HAP-1 (cell line): ENCODE results near the gene NR1I2.

Experiments used
- DNase-seq, 2 experiments: peaks; one replicate each; pipeline ENCODE4 v3.0.0-alpha.2; 2016 to 2020; ENCODE audit warnings: low spot score in 2 of 2
- H3K27me3 ChIP-seq: fragments of 250-450 bp; sonication (Bioruptor Pico); 2 replicates; pipeline ENCODE4 v1.5.1; 2020; ENCODE audit warnings: low read depth, mild to moderate bottlenecking, moderate library complexity
- H3K36me3 ChIP-seq: fragments of 250-450 bp; sonication (Bioruptor Pico); replicated peaks from 2 replicates; pipeline ENCODE4 v1.5.1; 2020; ENCODE audit warnings: mild to moderate bottlenecking
- H3K4me1 ChIP-seq: fragments of 250-450 bp; sonication (Bioruptor Pico); 2 replicates; pipeline ENCODE4 v1.5.1; 2020; ENCODE audit warnings: mild to moderate bottlenecking
- H3K4me3 ChIP-seq: fragments of 250-450 bp; sonication (Bioruptor Pico); 2 replicates; pipeline ENCODE4 v1.5.1; 2020; ENCODE audit warnings: mild to moderate bottlenecking, moderate library complexity
- H3K9me3 ChIP-seq: fragments of 250-450 bp; sonication (Bioruptor Pico); 2 replicates; pipeline ENCODE4 v1.5.1; 2020; ENCODE audit warnings: mild to moderate bottlenecking, moderate library complexity
- in situ Hi-C: fragments of 300-500 bp; cut with MboI; formaldehyde crosslinking; loops from 3 replicates; pipeline ENCODE4 v1.14.3; 2020; ENCODE audit warnings: low sequenced_read_pairs, inconsistent platforms, mixed read lengths

The NR1I2 gene

DNA sequence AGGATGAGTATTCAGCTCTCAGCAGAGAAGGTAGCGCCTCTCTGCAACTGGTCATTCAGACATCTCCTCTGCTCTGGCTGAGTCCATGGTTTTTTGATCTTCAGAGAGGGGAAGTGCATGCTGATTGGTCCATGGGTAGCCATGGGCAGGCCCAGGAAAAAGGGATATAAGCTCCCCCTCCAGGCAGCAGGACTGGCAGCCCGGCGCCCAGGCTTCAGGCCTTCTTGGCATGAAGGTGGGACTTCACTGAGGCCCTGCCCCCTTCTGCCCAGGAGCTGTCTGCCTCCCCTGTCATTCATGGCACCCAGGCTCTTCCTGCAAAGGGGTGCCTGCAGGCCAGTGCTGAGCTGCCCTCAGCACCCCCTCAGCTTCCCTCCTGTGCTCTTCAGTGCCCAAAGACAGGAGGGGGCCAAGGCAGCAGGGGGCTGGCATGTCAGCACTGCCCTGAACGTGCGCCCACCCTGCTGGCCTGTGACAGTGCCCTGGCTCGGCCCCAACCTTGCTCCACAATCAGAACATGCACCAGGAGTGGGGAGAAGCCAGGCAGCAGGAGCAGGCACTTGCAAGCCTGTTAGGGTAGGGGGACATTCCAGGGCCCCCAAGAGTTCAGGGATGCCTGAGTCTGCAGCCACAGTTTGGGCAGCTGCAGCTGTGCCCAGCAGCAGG, 13.8 kb upstream of the NR1I2 start:
- Histone ChIP-seq H3K9me3 (no peaks in the 10 kb centered on the region), H3K27me3 (peaks cover 2% of the 10 kb centered on the region; the same call in 1 of the 2 replicates), H3K4me3 (no peak overlapping the region), H3K36me3 (no peaks in the 10 kb centered on the region), H3K4me1 (no peaks in the 10 kb centered on the region)
- in situ Hi-C loops, result no loop called here
- no peak for DNase-seq

DNA sequence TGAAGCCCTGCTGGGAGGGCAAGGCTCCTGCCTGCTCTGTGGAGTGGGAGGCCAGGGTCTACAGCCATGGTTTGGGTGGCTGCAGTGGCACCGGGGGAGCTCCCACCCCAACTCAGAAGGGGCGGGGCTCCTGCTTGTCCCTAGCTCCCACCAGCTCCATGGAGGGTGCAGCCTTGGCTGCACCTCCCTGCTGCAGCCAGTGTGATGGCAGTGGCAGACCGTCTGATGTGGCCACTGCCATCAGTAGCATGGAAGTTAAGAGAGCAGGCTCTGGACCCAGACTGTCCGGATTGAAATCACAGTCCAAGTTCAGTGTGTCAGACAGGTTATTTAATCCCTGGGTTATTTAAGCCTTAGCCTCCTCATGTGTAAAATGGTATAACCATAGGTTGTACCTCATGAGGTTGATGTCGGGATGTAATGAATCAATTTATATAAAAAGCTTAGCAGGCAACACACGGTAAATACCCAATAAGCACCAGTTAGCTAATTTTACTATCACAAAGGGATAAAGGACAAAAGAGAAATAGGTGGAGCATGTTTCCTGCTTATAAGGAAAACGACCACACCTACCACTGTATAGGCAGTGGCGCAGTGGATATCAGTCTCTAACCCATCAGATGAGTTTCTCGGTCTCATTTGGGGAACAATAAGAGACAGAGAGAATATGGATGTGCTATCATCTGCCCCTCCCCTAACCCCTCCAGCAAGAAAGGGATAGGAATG, 13.1 kb upstream of the NR1I2 start:
- H3K4me1 ChIP-seq, result no peaks in the 10 kb centered on the region
- no peaks in the 10 kb centered on the region for H3K9me3 ChIP-seq
- no peak overlapping the region for H3K4me3 ChIP-seq
- in situ Hi-C loops, result no loop called here
- H3K36me3 ChIP-seq, result no peaks in the 10 kb centered on the region
- peaks cover 2% of the 10 kb centered on the region; the same call in 1 of the 2 replicates for H3K27me3 ChIP-seq
- no peak for DNase-seq

DNA sequence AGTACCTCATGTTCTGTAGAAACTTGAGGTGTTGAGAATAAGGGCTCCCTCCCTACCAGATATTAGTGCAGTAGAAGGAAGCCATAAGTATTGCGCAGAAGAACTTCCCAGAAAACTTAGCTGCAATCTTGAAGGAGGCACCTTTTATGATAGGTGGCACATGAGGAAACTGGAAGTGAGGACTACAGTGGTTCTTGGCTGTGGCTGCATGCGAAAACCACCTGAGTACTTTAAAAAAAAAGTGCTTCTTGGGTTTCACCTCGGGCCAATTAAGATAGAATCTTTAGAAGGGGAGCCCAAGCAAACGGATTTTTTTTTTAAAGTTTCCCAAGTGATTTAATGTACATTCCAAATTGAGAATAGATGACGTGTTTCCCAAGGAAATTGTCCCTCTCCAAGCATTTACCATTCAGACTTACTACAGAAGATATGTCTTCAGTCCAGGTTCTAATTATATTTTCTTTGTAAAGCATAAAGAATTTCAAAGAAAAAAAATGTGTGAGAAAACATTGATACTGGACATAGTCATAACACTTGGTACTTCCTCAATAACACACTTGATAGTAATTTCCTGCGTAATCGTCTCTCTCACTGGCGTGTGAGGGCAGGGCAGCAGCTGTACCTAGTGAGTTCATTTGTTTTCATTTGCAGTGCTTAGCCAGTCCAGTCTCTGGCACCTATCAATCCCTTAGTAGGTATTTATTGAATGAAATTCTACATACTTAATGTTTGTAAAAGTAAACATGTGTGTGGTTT, 12.3 kb upstream of the NR1I2 start:
- no peaks in the 10 kb centered on the region for H3K4me1 ChIP-seq
- in situ Hi-C loops, result no loop called here
- no peak overlapping the region for H3K4me3 ChIP-seq
- peaks cover 2% of the 10 kb centered on the region; the same call in 1 of the 2 replicates for H3K27me3 ChIP-seq
- H3K9me3 ChIP-seq, result no peaks in the 10 kb centered on the region
- no peaks in the 10 kb centered on the region for H3K36me3 ChIP-seq
- DNase-seq, result no peak

DNA sequence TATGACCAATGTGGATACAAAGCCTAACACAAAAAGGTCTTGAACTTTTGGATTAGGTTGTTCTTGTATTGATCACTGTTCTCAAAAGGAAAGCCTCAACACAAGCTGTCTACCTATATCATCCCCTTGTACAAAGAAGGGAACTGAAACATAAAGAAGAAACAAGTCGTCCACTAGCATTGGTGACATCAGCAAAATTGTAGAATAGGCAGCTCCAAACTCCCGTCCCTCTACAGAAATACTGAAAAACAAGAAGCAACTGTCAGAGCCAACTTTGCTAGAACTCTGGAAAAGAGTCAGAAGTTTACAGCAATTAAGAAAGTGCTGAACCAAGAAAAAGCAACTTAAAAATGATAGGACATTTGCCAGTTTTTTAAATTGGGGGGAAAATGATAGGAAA, 7.5 kb upstream of the NR1I2 start:
- Histone ChIP-seq H3K4me3 (no peak overlapping the region), H3K9me3 (peaks cover 5% of the 10 kb centered on the region; the same call in 1 of the 2 replicates), H3K27me3 (peaks cover 2% of the 10 kb centered on the region; the same call in 1 of the 2 replicates), H3K36me3 (no peaks in the 10 kb centered on the region), H3K4me1 (no peaks in the 10 kb centered on the region)
- no peak for DNase-seq
- in situ Hi-C loops, result no loop called here

DNA sequence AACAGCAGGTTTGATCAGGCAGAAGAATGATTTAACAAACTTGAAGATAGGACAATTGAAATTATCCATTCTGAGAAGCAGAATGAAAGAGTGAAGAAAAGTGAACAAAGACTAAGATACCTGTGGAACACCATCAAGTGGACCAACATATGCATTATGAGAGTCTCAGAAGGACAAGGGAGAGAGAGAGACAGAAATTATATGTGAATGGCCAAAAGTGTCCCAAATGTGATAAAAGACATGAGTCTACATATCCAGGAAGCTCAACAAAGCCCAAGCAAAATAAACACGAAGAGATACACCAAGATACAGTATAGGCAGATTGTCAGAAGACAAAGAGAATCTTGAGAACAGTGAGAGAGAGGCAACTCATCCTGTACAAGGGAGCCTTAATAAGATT, 5.6 kb upstream of the NR1I2 start:
- H3K4me3 ChIP-seq, result no peak overlapping the region
- peaks cover 5% of the 10 kb centered on the region; the same call in 1 of the 2 replicates for H3K9me3 ChIP-seq
- H3K36me3 ChIP-seq, result no peaks in the 10 kb centered on the region
- in situ Hi-C loops, result no loop called here
- H3K27me3 ChIP-seq, result peaks cover 2% of the 10 kb centered on the region; the same call in 1 of the 2 replicates
- no peaks in the 10 kb centered on the region for H3K4me1 ChIP-seq
- no peak for DNase-seq

DNA sequence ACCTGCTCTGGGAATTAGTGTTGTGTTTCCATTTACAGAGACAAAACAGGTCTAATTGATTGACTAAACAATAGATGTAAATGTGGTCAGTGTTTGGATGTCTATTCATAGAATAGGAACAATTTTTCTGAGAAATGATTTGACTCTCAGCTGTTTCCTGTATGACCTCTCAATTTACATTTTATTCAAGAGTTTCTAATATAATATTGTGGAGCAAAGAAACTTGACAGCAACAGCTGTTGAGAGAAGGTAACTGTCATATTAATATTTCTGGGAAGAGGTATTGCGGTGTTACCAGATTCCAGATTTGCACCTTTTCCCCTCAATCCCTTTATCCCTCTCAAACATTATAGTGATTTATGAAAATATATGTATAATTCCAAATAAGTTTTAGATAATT, 3.7 kb upstream of the NR1I2 start:
- H3K27me3 ChIP-seq, result no peaks in the 10 kb centered on the region
- in situ Hi-C loops, result no loop called here
- H3K36me3 ChIP-seq, result no peaks in the 10 kb centered on the region
- DNase-seq, result no peak
- H3K4me3 ChIP-seq, result no peak overlapping the region
- H3K9me3 ChIP-seq, result peaks cover 5% of the 10 kb centered on the region; the same call in 1 of the 2 replicates
- H3K4me1 ChIP-seq, result no peaks in the 10 kb centered on the region

DNA sequence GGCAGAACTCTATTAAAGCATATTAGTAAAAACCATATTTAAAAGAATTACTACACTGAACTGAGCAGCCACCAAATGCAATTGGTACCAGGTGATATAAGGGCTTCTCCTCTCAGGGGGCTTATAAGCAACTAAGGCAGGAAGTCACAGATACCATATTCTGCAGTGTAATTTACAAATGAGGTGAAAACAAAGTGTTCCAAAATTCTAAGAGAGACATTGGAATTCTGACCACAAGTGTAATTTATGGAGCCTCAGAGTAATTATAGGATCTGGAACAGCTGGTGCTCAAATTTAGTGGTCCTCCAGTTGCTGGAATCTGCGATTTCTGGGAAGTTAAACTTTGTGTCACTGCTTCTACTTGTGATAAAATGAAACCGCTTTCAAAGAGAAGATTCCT, 3.1 kb upstream of the NR1I2 start:
- no peak overlapping the region for H3K4me3 ChIP-seq
- no peak for DNase-seq
- no peaks in the 10 kb centered on the region for H3K27me3 ChIP-seq
- no peaks in the 10 kb centered on the region for H3K4me1 ChIP-seq
- H3K9me3 ChIP-seq, result peaks cover 5% of the 10 kb centered on the region; the same call in 1 of the 2 replicates
- in situ Hi-C loops, result no loop called here
- no peaks in the 10 kb centered on the region for H3K36me3 ChIP-seq

DNA sequence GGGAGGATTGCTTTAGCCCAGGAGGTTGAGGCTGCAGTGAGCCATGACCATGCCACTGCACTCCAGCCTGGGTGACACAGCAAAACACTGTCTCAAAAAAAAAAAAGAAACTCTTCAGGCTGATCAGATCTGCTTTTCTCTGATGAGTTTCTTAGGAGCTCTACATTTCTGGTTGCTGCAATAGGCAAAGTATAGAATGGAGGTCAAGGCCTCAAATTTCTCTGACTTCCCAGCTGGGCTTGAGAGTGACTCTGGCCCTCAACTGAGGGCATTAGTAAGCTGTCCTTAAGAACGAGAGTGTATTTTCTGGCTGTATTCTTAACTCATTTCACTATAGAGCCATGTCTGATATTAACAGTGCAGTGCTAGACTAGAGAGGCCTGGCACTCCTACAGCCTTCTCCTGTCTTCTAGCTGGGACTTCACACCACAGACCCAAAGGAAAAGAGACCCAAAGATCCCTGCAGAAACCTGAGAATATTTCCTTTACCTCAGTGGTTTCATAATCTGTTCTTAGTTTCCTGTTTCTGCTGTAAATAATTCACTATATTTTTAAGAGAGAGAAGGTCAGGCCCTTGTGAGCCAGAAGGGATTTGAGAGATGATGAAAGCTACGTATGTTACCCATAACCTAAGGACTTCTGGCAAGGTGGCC, 2.0 kb upstream of the NR1I2 start:
- Histone ChIP-seq H3K36me3 (no peaks in the 10 kb centered on the region), H3K9me3 (peaks cover 5% of the 10 kb centered on the region; the same call in 1 of the 2 replicates), H3K4me3 (no peak overlapping the region), H3K27me3 (no peaks in the 10 kb centered on the region), H3K4me1 (no peaks in the 10 kb centered on the region)
- in situ Hi-C loops, result no loop called here
- no peak for DNase-seq

DNA sequence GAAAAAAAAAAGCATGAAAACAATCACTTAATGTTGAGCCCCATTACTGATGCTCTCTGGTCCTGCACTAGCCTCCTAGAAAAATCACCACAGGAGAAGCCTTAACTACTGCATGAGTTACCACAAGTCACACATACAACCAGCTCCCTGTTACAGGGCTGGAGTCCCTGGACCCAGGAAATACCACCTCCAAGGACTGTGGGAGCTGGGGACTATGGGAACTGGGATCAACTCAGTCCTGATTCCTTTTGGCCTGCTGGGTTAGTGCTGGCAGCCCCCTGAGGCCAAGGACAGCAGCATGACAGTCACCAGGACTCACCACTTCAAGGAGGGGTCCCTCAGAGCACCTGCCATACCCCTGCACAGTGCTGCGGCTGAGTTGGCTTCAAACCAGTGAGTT, 559 bp downstream of the NR1I2 start:
- no peaks in the 10 kb centered on the region for H3K4me1 ChIP-seq
- in situ Hi-C loops, result no loop called here
- no peaks in the 10 kb centered on the region for H3K9me3 ChIP-seq
- DNase-seq, result no peak
- no peak overlapping the region for H3K4me3 ChIP-seq
- H3K27me3 ChIP-seq, result no peaks in the 10 kb centered on the region
- H3K36me3 ChIP-seq, result no peaks in the 10 kb centered on the region

DNA sequence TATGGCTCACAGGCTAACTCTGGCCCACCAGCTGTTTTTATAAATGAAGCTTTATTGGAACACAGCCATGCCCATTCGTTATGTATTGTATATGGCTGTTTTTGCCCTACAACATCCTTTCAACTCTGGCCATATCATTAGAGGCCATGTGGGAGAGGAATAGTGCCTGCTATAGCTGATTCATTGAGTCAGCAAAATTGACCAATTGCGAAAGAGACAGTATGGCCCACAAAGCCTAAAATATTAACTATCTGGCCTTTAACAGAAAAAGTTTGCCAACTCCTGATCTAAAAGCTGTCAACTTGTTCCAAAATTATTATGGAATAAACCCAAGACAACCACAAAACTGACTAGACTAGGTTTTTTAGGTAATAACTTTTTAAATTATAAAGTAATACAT, 1.4 kb downstream of the NR1I2 start:
- no peak overlapping the region for H3K4me3 ChIP-seq
- no peaks in the 10 kb centered on the region for H3K27me3 ChIP-seq
- H3K36me3 ChIP-seq, result no peaks in the 10 kb centered on the region
- H3K4me1 ChIP-seq, result no peaks in the 10 kb centered on the region
- DNase-seq, result no peak
- in situ Hi-C loops, result no loop called here
- no peaks in the 10 kb centered on the region for H3K9me3 ChIP-seq

DNA sequence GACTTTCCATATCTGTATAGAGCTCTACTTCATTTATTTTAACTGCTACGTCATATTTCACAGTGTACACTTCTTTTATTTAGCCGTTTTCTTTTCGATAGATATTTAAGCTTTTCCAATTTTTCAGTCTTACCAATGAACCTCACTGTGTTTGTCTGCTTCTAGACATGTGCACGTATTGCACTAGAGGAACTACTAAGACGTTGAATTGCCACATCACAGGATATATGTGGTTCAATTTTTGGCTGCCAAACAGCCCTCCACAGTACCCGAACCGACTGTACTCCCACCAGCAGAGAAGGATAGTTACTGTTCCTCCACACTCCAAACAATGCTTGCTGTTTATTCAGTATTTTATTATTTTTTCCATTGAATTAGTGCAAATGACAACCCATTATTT, 2.0 kb downstream of the NR1I2 start:
- no peak for DNase-seq
- in situ Hi-C loops, result no loop called here
- H3K4me1 ChIP-seq, result no peaks in the 10 kb centered on the region
- no peak overlapping the region for H3K4me3 ChIP-seq
- H3K27me3 ChIP-seq, result no peaks in the 10 kb centered on the region
- no peaks in the 10 kb centered on the region for H3K9me3 ChIP-seq
- no peaks in the 10 kb centered on the region for H3K36me3 ChIP-seq

DNA sequence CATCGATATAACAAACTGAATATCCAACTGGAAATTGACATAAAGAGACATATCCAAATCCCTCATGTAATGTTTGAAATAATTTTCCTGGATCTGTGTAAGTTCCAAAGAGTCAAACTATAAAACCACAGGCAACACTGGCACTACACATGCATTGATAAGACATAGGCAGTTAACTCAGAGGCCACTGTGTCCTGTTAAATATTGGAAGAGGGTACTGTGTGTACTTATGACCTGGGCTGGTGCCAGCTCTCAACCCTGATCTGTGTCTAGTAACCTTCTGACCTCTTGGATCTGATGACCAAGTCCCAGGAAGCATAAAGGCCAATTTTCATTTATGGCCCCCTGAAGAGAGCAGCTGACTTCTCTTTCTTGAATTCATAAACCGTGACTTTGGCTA, 4.5 kb downstream of the NR1I2 start:
- no peak overlapping the region for H3K4me3 ChIP-seq
- no peaks in the 10 kb centered on the region for H3K27me3 ChIP-seq
- DNase-seq, result no peak
- H3K4me1 ChIP-seq, result no peaks in the 10 kb centered on the region
- no peaks in the 10 kb centered on the region for H3K9me3 ChIP-seq
- in situ Hi-C loops, result no loop called here
- no peaks in the 10 kb centered on the region for H3K36me3 ChIP-seq

DNA sequence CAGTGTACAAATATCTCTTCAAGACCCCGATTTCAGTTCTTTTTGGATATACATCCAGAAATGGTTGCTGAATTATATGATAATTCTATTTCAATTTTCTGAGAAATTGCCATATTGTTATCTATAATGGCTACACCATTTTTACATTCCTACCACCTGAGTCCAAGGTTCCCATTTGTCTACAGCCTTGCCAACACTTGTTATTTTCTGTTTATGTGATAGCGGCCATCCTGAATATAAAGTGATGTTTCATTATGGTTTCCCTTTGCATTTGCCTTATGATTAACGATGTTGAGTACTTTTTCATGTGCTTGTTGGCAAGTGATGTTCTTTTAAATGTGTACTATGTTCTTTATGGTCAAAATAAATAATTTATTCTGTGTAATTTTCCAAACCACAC, 8.5 kb downstream of the NR1I2 start:
- Histone ChIP-seq H3K4me3 (no peak overlapping the region), H3K36me3 (no peaks in the 10 kb centered on the region), H3K9me3 (no peaks in the 10 kb centered on the region), H3K27me3 (no peaks in the 10 kb centered on the region), H3K4me1 (peaks cover 6% of the 10 kb centered on the region)
- DNase-seq, result no peak
- in situ Hi-C loops, result no loop called here
